GM12878 (cell line): ENCODE results near the gene REG1A. TPM values are rescaled to one million over a fixed set of nuclear protein-coding genes. Genes with fewer than 3 reads are reported as not detected.

Source experiments
- ATAC-seq: fragments of 200-7000 bp; cut with Tn5 transposase; 3 replicates; pipeline ENCODE4 v1.9.1; 2020; ENCODE audit warnings: mild to moderate bottlenecking, moderate library complexity
- BruUV-seq: library from RNA; stranded (reverse); fragments of 400-500 nt; replicated peaks from 2 replicates; lab custom pipeline; 2021; lab: Mats Ljungman, UMichigan
- CTCF ChIA-PET: fragments of 300-600 bp; sonication (Branson Sonifier 250); formaldehyde crosslinking; extraction: SDS; loops from one replicate; lab custom pipeline; 2021; ENCODE audit warnings: inconsistent platforms; lab: Yijun Ruan, JAX
- POLR2A ChIA-PET: fragments of 350-600 bp; formaldehyde crosslinking; extraction: SDS; loops from one replicate; lab custom pipeline; 2021; ENCODE audit warnings: inconsistent platforms; lab: Charles Lee
- RAD21 ChIA-PET: fragments of 300-600 bp; sonication (Branson Sonifier 250); formaldehyde crosslinking; loops from one replicate; lab custom pipeline; 2023; ENCODE audit warnings: antibody characterized with exemption; ENCODE audit not compliant: unreplicated experiment; lab: Charles Lee
- SMC1A ChIA-PET: fragments of 300-600 bp; sonication (Branson Sonifier 250); formaldehyde crosslinking; loops from one replicate; lab custom pipeline; 2023; ENCODE audit not compliant: unreplicated experiment, uncharacterized antibody; lab: Charles Lee
- DNase-seq: peaks from one replicate; pipeline ENCODE4 v3.0.0-alpha.2; 2011; ENCODE audit warnings: low read depth, low spot score
- FAIRE-seq: peaks from 3 replicates; lab custom pipeline; 2011; peaks lifted over from hg19 to GRCh38; lab: Jason Lieb, UNC
- H2AFZ ChIP-seq: 2 replicates; pipeline ENCODE4 v1.6.0; 2011; ENCODE audit warnings: low read depth, low read length, control low read depth; ENCODE audit not compliant: control insufficient read depth
- H3K27ac ChIP-seq: 2 replicates; pipeline ENCODE4 v1.5.1; 2011; ENCODE audit warnings: control low read depth; ENCODE audit not compliant: control insufficient read depth, insufficient read depth
- H3K27me3 ChIP-seq, 2 experiments: replicated peaks in 1 of 2; 2 replicates each; pipeline versions ENCODE4 v1.6.0 to v1.6.1; 2011; ENCODE audit warnings: low read length in 1 of 2; ENCODE audit not compliant: control insufficient read depth in 2 of 2, insufficient read depth in 2 of 2
- H3K36me3 ChIP-seq, 2 experiments: 2 replicates each; pipeline ENCODE4 v1.5.1; 2011; ENCODE audit warnings: low read length in 1 of 2; ENCODE audit not compliant: control insufficient read depth in 2 of 2, insufficient read depth in 2 of 2
- H3K4me1 ChIP-seq: 2 replicates; pipeline ENCODE4 v1.6.1; 2011; ENCODE audit warnings: mild to moderate bottlenecking, low read length, moderate library complexity, mixed read lengths; ENCODE audit not compliant: control insufficient read depth, insufficient read depth
- H3K4me2 ChIP-seq: 2 replicates; pipeline ENCODE4 v1.6.0; 2011; ENCODE audit warnings: control low read depth; ENCODE audit not compliant: control insufficient read depth, insufficient read depth
- H3K4me3 ChIP-seq: fragments of 200-600 bp; sonication (generic); 2 replicates; pipeline ENCODE4 v1.5.1; 2016
- H3K79me2 ChIP-seq: 2 replicates; pipeline ENCODE4 v1.6.0; 2011; ENCODE audit warnings: low read length; ENCODE audit not compliant: control insufficient read depth, insufficient read depth
- H3K9ac ChIP-seq: 2 replicates; pipeline ENCODE4 v1.8.0; 2011; ENCODE audit warnings: low read length, control low read depth, mixed read lengths; ENCODE audit not compliant: control insufficient read depth, insufficient read depth
- H3K9me3 ChIP-seq: replicated peaks from 3 replicates; pipeline ENCODE4 v1.5.1; 2011; ENCODE audit warnings: mild to moderate bottlenecking, low read length; ENCODE audit not compliant: control insufficient read depth, insufficient read depth
- H4K20me1 ChIP-seq: 2 replicates; pipeline ENCODE4 v1.6.0; 2011; ENCODE audit not compliant: control insufficient read depth, insufficient read depth
- BRCA1 ChIP-seq: IDR thresholded peaks from 2 replicates; pipeline ENCODE4 v1.6.1; 2011; ENCODE audit warnings: low read depth, low read length, improper control_type of control experiment
- CHD1 ChIP-seq: IDR thresholded peaks from 2 replicates; pipeline ENCODE4 v1.6.1; 2012; ENCODE audit warnings: low read depth, low read length, improper control_type of control experiment
- ESRRA ChIP-seq: IDR thresholded peaks from 2 replicates; pipeline ENCODE4 v1.6.1; 2012; ENCODE audit warnings: mild to moderate bottlenecking, low read length, improper control_type of control experiment
- MTA2 ChIP-seq: fragments of 450-650 bp; IDR thresholded peaks from 2 replicates; pipeline ENCODE4 v1.6.1; 2016; ENCODE audit warnings: low read depth, mild to moderate bottlenecking, moderate library complexity
- MYB ChIP-seq: fragments of 150-350 bp; IDR thresholded peaks from 2 replicates; pipeline ENCODE4 v1.6.1; 2014; ENCODE audit warnings: mild to moderate bottlenecking, low read depth, low read length, borderline replicate concordance
- RUNX3 ChIP-seq: IDR thresholded peaks from 2 replicates; pipeline ENCODE4 v1.6.1; 2012; ENCODE audit warnings: low read length, inconsistent platforms
- SP1 ChIP-seq: IDR thresholded peaks from one replicate; pipeline ENCODE4 v1.6.1; 2011; ENCODE audit warnings: low read depth, low read length
- TCF7 ChIP-seq: IDR thresholded peaks from 2 replicates; pipeline ENCODE4 v1.6.1; 2014; ENCODE audit warnings: antibody characterized with exemption, borderline replicate concordance
- ZNF622 ChIP-seq: fragments of 450-650 bp; IDR thresholded peaks from 2 replicates; pipeline ENCODE4 v1.6.1; 2017; ENCODE audit warnings: mild to moderate bottlenecking, inconsistent platforms
- in situ Hi-C: fragments of 300-500 bp; cut with MboI; formaldehyde crosslinking; loops from 9 replicates; pipeline ENCODE4 v1.14.3; 2018; ENCODE audit warnings: mixed read lengths
- intact Hi-C: fragments of 100-400 bp; cut with micrococcal nuclease; formaldehyde crosslinking; loops from one replicate; pipeline ENCODE4 v1.14.2; 2022; ENCODE audit not compliant: unreplicated experiment
- polyA plus RNA-seq, 11 experiments: library from polyadenylated mRNA; depleted of rRNA in 4 of 11; unstranded in 6 of 11; stranded (reverse) in 5 of 11; fragments of >200 nt; fragmentation: Nextera tagmentation in 4 of 11; fragmentation: Illumina TruSeq in 1 of 11; extraction: Ambion mirVana in 4 of 11; extraction: Trizol in 1 of 11; gene quantifications; 1 replicate in 1 of 11; 2 replicates in 10 of 11; pipeline versions ENCODE4 v1.2.1 to v1.2.3, GENCODE V29; 2011 to 2016; ENCODE audit warnings: inconsistent platforms in 2 of 11, missing spikeins in 2 of 11, low read depth in 1 of 11
- total RNA-seq, 4 experiments: library from RNA; depleted of rRNA in 3 of 4; stranded (reverse); fragments of >200 nt in 3 of 4; fragmentation: Illumina TruSeq in 1 of 4; extraction: Trizol in 1 of 4; gene quantifications; 2 replicates each; pipeline versions ENCODE4 v1.2.1 to v1.2.3, GENCODE V29; 2013 to 2021
- TF ChIP-seq, protein P1 (sequence below): IDR thresholded peaks from 2 replicates; pipeline ENCODE4 v1.6.1; 2011; ENCODE audit warnings: low read depth, mild to moderate bottlenecking, low read length, moderate library complexity, borderline replicate concordance; ENCODE audit errors: extremely low read depth
- TF ChIP-seq, protein P2 (sequence below): fragments of 450-650 bp; IDR thresholded peaks from 2 replicates; pipeline ENCODE4 v1.6.1; 2018; ENCODE audit warnings: borderline replicate concordance, mild to moderate bottlenecking; ENCODE audit not compliant: partially characterized antibody
- TF ChIP-seq, protein P3 (sequence below): IDR thresholded peaks from 2 replicates; pipeline ENCODE4 v1.6.1; 2012; ENCODE audit warnings: low read depth, low read length, improper control_type of control experiment
- TF ChIP-seq, protein P4 (sequence below): fragments of 450-650 bp; IDR thresholded peaks from 2 replicates; pipeline ENCODE4 v1.6.1; 2016; ENCODE audit warnings: mild to moderate bottlenecking
- TF ChIP-seq, protein P5 (sequence below): fragments of 450-650 bp; IDR thresholded peaks from 2 replicates; pipeline ENCODE4 v1.6.1; 2017; ENCODE audit warnings: mild to moderate bottlenecking, low read depth, inconsistent platforms; ENCODE audit not compliant: poor library complexity, severe bottlenecking

REG1A gene
- total and polyA plus RNA-seq, 10 of the 15 experiments (the other 5 are each of a cell fraction or from before 2014, with no cell fraction given): 4.5 TPM; not detected in 9

DNA sequence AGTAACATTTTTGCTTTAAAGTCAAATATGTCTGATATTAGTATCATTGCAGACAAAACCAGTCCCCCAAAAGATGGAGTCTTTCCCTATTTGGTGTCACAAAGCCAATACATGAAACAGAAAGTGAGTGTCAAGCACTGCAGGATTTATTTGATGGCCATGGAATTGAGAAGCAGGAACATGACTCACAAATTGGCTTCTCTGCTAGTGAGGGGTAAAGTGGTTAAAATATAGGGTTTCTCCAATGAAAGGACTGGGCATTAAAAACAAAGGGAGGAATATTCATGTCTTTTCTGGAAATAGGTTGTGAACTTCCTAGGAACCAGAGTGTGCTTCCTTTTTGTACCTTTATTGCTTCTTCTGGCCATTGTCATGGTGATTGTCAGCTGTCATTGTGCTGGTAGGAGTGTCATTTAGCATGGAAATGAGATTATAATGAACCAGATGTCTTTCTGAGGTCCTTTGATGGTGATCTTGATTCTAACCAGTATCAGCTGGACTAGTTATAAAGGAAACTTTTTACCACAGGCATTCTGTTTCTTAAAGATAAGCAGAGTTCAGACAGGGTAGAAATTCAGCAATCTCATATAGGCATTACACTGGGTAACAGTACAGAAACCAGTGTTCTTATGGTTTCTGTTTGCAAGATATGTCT lies 36.6 kb upstream of the REG1A start:
- BruUV-seq: no TSS peak
- TF ChIP-seq SP1 (no peak), ZNF622 (no peak), BRCA1 (no peak), RUNX3 (no peak), ESRRA (no peak), MYB (no peak), CHD1 (no peak), TCF7 (no peak), MTA2 (no peak)
- TF ChIP-seq, protein P1, sequence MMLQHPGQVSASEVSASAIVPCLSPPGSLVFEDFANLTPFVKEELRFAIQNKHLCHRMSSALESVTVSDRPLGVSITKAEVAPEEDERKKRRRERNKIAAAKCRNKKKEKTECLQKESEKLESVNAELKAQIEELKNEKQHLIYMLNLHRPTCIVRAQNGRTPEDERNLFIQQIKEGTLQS: no peak
- TF ChIP-seq, protein P2, sequence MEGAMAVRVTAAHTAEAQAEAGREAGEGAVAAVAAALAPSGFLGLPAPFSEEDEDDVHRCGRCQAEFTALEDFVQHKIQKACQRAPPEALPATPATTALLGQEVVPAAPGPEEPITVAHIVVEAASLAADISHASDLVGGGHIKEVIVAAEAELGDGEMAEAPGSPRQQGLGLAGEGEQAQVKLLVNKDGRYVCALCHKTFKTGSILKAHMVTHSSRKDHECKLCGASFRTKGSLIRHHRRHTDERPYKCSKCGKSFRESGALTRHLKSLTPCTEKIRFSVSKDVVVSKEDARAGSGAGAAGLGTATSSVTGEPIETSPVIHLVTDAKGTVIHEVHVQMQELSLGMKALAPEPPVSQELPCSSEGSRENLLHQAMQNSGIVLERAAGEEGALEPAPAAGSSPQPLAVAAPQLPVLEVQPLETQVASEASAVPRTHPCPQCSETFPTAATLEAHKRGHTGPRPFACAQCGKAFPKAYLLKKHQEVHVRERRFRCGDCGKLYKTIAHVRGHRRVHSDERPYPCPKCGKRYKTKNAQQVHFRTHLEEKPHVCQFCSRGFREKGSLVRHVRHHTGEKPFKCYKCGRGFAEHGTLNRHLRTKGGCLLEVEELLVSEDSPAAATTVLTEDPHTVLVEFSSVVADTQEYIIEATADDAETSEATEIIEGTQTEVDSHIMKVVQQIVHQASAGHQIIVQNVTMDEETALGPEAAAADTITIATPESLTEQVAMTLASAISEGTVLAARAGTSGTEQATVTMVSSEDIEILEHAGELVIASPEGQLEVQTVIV: no peak
- TF ChIP-seq, protein P3, sequence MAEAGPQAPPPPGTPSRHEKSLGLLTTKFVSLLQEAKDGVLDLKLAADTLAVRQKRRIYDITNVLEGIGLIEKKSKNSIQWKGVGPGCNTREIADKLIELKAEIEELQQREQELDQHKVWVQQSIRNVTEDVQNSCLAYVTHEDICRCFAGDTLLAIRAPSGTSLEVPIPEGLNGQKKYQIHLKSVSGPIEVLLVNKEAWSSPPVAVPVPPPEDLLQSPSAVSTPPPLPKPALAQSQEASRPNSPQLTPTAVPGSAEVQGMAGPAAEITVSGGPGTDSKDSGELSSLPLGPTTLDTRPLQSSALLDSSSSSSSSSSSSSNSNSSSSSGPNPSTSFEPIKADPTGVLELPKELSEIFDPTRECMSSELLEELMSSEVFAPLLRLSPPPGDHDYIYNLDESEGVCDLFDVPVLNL: no peak
- TF ChIP-seq, protein P4, sequence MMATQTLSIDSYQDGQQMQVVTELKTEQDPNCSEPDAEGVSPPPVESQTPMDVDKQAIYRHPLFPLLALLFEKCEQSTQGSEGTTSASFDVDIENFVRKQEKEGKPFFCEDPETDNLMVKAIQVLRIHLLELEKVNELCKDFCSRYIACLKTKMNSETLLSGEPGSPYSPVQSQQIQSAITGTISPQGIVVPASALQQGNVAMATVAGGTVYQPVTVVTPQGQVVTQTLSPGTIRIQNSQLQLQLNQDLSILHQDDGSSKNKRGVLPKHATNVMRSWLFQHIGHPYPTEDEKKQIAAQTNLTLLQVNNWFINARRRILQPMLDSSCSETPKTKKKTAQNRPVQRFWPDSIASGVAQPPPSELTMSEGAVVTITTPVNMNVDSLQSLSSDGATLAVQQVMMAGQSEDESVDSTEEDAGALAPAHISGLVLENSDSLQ: no peak
- TF ChIP-seq, protein P5, sequence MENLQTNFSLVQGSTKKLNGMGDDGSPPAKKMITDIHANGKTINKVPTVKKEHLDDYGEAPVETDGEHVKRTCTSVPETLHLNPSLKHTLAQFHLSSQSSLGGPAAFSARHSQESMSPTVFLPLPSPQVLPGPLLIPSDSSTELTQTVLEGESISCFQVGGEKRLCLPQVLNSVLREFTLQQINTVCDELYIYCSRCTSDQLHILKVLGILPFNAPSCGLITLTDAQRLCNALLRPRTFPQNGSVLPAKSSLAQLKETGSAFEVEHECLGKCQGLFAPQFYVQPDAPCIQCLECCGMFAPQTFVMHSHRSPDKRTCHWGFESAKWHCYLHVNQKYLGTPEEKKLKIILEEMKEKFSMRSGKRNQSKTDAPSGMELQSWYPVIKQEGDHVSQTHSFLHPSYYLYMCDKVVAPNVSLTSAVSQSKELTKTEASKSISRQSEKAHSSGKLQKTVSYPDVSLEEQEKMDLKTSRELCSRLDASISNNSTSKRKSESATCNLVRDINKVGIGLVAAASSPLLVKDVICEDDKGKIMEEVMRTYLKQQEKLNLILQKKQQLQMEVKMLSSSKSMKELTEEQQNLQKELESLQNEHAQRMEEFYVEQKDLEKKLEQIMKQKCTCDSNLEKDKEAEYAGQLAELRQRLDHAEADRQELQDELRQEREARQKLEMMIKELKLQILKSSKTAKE: no peak

More for the DNA sequence above, 36.6 kb upstream of the REG1A start:
- DNase-seq (no peak), ATAC-seq (no peak), FAIRE-seq (no peak)
- H4K20me1 ChIP-seq: no peaks in the 10 kb centered on the region
- H3K27me3 ChIP-seq: no peaks in the 10 kb centered on the region
- no peaks in the 10 kb centered on the region for H3K9me3 ChIP-seq
- H3K36me3 ChIP-seq: no peaks in the 10 kb centered on the region
- H3K9ac ChIP-seq: no peak overlapping the region
- RAD21 ChIA-PET: no interaction called here
- H2AFZ ChIP-seq: no peak overlapping the region
- SMC1A ChIA-PET: no interaction called here
- H3K79me2 ChIP-seq: no peaks in the 10 kb centered on the region
- H3K27ac ChIP-seq: no peak overlapping the region
- in situ Hi-C loops: no loop called here
- CTCF ChIA-PET: no interaction called here
- H3K4me3 ChIP-seq: no peak overlapping the region
- POLR2A ChIA-PET: no interaction called here
- intact Hi-C loops: no loop called here
- no peaks in the 10 kb centered on the region for H3K4me1 ChIP-seq
- no peak overlapping the region for H3K4me2 ChIP-seq
